Measurements from ENCODE around the gene SH3RF3.

The SH3RF3 gene

DNA sequence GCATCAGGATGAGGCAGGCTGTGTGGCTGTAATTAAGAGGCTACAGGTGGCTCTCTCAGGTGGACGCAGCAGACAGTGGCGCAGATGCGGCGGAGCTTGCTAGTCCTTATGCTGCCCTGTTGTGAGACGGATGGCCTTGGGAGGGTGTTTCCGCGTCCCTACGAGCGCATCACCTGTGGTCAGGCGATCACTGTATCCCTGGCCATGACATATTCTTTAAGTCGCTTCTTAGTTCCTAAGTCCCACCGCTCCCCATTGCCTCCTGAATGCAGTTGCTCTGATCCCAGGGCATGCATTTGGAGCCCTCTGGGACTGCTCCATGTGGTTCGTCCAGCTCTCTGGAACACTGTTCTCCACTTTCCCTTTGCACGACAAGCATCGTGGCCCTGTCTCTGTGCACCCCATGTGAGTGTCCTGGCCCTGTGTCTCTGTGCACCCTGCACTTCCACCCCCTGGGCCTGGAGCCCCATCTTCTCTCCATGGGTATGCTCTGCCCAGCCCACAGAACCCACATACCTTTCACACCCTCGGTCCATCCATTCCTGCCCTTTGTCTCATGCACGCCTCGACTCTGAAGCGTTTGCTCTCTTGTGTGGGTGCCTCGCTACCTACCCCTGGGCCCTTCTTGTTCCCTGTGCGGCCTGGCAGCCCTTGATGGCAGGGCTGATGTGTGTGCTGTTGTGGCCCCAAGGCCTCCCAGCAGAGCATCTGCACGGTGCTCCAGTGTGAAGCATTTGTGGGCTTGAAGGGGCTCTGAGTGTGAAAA is 74.4 kb downstream of the SH3RF3 start:
- no peak for DNase-seq (ENCODE audit: low spot score)

DNA sequence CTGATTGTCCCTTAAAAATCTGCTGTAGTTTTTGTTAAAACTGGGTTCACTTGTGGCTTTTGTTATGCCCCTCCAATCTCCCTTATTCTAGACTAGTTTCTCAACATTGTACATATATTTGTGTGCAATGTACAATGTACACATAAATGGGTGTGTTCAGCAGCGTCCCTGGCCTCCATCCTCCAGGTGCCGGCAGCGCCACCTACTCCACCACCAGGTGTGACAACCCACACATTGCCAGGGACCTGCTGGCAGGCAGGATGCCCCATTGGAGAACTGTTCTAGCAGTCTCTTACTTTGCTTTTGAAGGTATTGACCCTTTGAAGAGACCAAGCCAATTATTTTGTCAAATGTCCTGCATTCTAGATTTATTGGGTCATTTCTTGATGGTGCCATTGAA is 75.4 kb downstream of the SH3RF3 start:
- DNase-seq (ENCODE audit: low spot score), result no peak

DNA sequence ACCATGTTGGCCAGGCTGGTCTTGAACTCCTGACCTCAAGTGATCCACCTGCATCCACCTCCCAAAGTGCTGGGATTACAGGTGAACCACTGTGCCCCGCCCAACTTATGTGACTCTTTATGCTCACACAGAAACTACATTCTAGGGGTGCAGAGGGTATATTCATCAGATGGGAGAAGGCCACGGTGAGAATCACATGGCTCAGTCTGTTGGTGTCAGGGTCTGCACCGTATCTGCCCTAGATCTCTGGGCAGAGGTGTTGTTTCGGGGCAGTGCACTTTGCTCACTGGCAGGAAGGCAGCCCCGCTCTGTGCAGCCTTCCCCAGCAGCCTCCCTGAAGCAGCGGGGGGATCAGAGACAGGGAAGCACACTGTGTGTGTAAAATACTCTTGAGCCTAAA is 76.4 kb downstream of the SH3RF3 start:
- DNase-seq (ENCODE audit: low spot score), result no peak

DNA sequence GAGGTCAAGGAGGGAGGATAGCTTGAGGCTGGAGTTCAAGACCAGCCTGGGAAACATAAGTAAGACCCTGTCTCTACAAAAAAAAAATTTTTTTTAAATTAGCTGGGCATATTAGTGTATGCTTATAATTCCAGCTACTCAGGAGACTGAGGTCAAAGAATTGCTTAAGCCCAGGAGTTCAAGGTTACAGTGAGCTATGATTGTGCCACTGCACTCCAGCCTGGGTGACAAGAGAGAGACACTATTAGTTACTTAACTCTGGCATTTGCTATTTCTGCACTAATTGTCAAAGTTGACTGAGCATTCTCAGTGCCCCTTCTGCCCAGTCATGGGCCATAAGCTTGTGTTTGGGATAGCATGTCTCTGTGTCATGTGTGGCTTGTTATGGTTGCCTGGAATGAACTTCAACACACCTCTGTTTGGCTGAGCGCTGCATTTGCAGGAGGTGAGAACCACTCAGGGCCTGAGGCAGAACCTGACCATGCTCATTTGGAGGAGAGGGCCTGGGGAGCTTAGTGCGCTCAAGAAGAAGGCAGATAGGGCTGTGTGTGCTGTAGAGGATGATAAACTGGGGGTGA is 77.7 kb downstream of the SH3RF3 start:
- no peak for DNase-seq (ENCODE audit: low spot score)

DNA sequence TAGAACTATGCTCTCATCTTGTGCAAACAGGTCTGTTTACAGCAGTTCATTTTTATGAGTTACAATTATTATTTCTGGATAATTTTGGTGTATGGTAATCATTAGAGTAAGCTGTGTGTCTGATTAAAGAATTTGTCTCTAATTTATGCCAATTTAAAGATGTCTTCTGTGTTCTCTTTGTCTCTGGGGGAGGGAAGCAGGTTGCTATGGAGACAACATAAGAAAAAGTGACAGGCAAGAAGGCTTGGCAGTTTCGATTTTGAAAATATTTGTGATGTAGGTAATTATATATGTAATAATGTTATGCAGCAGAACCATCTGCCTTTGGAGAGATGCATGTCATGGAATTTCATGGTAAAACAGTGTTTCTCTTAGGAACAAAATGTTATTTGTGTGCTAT is 78.2 kb downstream of the SH3RF3 start:
- no peak for DNase-seq (ENCODE audit: low spot score)

DNA sequence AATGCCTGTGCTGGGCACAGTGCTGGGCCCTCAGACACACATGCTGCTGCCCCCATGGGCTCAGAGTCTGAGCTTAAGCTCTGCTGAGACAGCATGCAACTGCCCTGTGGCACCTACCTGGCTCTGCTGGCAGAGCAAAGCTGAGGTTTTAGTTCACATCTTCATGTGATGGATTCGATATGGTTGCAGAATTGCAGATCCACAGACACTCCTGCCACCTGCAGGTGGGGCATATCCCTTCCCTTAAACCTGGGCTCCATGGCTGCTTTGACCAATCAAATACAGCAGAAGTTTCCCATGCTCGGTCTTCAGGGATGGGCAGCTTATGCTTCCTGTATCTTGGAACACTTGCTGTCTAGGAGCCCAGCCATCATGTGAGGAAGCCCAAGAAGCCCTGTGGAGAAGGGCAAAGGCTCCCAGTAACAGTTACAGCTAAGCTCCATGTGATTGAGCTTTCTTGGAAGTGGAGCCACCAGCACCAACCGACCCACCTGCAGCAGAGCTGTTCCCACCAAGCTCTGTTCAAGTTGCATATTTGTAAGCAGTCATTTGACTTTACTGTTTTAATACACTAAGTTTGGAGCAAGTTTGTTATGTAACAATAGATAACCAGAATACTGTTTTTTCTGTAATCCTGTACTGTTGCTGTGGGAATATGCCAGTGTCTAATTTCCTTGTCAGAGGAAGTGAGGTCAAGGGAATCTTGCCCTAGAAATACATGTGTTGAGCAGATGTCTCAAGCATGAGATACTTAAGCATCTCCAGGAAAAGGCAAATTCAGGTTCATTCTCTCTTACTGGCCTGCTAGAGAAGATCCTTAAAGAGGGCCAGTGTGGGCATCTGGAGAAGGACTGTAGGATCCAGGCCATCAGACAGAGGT is 79.3 kb downstream of the SH3RF3 start:
- peak; percentile 69 for DNase-seq (ENCODE audit: low spot score)

DNA sequence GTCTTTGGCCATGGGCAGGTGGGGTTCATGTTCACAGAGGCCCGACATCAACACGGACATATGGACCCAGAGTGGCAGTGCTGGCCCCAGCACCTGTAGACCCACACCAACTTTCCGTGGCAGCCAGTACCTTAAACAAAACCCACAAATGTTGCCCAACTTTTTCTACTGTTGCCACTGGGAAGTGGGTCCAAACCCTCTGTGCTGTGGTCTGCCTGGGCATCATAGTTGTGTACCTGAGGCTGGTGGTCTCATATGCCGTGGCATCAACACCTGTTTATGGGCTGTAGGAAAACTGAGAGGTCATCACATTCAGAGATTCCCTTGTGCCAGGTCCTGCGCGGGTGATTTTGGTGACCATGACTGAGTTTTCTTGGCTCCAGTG is 79.9 kb downstream of the SH3RF3 start:
- no peak for DNase-seq (ENCODE audit: low spot score)

DNA sequence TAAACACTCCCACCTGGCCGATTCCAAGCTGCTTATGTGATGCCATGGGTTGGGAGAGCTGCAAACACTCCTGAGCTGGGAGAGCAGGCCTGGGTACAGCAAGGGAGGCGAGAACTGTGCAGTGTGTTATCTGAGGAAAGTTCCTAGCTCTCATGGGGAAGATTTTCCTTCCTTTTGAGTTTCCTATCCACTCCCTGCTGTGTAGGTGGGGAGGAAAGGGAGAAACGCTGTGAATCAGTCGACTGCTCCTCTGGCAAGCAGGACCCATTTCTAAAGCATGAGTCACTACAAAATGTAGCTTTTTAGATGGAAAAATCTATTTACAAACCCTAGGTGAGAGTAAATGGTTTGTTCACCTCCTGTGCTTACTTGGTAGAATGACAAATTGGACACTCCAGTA is 80.4 kb downstream of the SH3RF3 start:
- peak; percentile 83 for DNase-seq (ENCODE audit: low spot score)

DNA sequence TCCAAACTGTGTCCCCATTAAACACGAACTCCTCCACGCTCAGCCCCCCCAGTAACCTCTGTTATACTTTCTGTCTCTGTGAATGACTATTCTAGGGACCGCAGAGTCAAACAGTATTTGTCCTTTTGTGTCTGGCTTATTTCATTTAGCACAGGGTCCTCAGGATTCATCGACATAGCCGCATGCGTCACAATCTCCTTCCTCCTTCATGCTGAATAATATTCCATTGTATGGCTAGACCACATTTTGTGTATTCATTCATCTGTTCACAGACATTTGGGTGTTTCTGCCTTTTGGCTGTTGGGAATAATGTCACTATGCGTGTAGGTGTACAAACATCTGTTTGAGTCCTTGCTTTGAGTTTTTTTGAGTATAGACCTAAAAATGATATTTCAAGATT is 80.9 kb downstream of the SH3RF3 start:
- DNase-seq (ENCODE audit: low spot score), result no peak

DNA sequence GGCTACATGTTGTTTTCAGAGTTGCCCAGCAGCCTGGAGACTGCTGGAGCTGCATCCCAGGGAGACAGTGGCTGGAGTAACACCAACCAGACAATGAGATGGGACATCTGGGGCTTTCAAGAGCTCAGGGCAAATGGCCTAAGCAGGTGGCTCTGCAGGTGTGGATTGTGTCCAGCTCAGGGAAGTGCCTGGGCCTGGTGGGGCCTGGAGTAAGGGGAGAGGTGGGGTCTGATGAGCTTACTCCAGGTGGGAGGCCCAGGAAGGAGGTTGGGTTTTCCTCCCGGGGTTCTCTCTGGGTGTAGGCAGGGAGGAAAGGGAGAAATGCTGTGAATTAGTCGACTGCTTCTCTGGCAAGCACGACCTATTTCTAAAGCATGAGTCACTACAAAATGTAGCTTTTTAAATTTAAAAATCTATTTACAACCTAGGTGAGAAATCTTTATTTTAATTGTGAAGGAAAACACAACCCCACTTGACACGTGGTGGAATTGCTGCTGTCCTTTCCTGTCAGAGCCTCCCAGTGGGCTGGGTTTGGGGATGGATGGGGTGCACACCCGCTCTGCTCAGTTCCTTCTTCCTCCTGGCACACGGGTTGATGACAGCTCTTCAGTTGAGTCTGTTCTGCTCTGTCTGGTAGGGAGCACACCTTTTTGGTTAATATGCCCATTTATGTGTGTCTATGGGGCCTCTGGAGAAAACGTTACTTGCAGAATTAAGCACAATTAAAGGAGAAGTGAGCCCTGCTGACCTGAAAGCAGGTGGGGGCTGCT is 81.6 kb downstream of the SH3RF3 start:
- DNase-seq (ENCODE audit: low spot score), result peak; percentile 56

DNA sequence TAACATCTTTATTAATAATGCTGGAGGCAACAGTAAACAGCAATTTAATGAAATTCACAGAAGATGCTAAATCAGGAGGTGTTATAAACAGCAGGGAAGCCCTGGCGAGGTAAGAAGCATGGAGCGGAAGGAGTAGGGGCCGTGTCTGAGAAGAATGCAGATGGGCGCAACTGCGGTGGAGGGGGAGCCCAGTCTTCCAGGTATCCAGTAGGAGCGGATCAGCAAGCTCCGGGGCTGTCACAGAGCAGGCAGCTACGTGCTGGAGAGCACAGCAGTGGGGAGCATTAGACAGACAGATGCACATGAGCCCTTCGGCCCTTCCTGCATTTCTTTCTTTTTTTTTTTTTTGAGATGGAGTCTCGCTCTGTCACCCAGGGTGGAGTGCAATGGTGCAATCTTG is 82.3 kb downstream of the SH3RF3 start:
- no peak for DNase-seq (ENCODE audit: low spot score)

DNA sequence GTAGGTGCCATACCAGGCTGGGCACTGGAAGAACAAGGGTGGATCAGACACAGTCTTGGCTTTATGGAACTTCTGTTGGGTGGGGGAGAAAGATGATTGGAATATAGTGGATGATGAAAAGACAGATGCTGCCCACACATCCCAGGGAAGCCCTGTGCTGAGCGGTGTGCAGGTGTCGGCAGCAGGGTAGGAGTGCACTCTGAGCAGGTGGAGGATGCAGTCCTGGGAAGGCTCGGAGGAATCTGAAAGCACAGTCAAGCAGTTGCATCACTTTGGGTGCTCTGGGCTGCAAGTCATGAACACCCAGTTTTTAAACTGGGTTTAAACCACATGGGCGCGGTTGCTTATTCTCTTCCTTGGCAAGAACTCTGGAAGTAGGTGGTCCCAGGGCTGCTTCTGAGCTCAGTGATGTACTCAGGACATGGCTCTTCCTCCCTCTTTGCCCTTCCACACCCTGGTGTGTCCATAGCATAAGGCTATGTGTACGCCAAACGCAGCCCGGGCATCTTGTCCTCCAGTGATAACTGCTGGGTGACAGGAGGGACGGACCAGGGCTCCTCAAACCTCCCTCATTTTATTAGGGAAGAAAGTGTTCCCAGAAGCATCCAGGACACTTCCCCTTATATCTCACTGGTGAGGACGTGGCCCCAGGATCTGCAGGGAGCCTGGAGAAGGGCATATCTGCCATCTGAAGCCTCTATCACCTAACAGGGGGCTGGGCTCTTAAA is 84.0 kb downstream of the SH3RF3 start:
- DNase-seq (ENCODE audit: low spot score), result no peak

DNA sequence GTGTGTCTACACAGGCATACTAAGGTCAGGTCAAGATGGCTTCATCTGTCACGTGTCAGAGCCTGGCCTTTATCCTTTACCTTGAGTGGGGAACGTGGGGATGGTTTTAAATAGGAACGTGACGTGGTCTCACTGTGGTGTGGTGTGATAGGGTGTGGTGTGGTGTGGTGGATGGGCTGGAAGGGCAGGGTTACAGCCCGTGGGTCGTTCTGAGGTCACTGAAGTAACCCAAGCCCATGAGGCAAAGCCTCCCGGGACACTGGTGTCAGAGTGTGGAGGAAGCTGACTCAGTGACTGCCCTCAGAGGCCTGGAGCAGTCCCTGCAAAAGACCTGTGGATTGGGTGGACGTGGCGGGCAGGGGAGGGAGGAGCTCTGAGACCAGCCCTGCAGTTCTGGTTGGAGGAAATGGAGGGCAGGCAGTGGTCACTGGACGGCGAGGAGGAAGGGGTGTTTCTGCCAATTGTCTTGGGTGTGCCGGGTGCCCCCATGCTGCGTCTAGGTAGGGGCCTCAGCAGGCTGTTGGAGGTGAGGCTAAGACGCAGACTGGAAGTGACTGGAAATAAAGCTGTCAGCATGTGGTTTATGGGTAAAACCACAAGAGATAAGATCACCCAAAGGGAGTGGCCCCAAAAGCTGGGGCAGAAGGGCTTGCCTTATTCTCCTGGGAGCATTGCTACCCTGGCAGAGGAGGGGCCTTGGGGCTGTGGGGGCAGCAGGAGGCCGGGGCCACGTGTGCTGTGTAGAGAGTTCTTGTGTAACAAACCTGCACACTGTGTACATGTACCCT is 84.8 kb downstream of the SH3RF3 start:
- peak; percentile 62 for DNase-seq (ENCODE audit: low spot score)

DNA sequence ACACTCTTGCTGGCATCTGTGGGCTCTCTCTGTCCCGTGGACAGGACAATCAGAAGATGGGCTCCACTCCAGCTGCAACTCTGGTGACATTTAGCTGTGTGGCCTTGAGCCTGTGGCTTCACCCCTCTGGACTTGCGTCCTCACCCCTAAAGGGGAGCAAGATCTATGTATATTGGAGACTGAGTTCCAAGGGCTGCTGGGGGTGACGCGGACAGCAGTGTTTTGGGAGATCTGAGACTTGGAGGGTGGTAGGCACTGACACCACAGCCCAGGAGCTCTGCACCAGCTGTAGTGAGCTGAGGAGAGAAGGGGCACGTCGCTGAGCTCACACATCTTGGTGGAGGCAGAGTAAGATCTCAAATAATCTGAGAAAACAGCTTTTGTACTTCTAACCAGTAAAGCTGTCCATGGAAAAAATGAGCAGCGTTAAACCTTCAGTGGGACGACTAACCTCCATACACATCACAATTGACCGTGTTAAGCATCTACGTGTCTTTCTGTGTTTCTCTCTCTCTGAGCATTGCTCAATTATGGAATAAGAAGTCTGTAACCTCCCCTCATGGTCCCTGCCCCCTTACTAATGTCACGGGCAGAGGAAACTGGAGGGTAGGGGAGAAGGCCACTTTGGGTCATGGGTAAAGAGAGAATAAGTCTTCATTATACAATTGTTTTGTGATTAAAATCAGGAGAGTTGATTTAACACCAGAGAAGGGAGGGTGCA is 85.8 kb downstream of the SH3RF3 start:
- no peak for DNase-seq (ENCODE audit: low spot score)

DNA sequence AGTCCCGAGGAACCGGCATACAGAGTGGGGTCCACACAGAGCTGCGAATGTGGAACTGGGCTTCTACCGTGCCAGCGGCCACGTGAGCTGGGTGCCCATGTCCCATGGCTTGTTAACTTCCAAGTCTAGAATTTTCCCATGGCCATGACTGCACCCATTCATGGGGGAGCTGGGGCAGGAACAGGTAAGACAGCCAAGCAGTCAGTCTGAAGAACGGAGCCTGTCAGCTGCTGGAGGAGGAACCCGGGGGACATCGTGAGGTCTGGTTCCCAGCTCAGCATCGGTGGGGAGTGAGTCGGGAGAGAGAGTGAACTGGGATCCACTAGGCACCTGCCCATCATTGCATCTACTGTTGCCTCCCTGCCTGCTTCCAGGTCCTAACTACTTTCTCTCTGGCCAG is 86.9 kb downstream of the SH3RF3 start:
- no peak for DNase-seq (ENCODE audit: low spot score)

DNA sequence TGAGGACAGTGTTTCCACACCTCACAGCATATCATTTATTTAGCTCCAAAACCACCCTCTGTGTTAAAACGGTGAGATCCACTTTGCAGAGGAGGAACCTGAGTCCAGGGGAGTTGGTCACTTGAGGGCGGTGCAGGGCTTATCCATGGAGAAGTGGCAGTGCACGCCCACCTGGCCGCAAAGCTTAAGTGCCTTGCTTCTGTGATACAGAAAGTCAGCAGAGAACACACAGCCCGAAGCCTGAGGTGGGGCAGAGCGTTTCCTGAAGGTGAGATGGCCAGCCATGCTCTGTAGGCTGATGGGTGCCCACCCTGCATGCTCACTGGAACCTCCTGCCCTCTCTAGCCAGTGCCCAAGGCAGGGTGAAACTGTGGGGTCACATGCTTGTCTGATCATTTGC is 87.3 kb downstream of the SH3RF3 start:
- no peak for DNase-seq (ENCODE audit: low spot score)

DNA sequence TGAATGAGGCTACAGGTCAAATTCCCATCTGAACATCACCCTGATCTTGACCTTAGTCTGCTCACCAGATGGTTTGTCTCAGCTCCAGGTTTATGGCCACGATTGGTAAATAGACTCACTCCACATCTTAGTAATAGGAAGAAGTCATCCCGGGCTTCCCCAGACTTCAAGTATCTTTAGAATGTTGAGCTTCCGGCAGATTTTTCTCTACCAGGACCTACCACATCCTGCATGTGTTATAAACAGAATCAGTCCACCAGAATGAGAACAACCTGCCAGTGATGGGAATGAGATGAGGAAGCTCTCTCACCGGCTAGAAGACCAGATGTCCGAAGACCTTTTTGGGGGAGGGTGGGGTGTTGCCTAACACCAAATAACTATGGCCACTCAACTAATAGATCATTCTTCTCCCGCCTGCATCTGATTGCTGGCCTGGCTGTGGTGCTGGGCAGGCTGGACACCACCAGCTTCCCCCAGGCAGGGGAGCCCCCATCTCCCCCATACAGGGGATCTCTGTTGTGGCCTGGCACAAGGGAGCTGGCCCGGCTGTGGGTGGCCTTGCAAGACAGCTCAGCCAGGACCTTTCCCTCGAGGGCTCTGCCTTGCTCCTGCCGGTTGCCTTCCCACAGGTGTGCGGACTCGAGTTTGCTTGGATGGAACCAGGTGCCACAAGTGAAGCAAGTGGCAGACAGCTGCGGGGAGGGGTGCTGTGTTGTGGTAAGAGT is 88.5 kb downstream of the SH3RF3 start:
- peak; percentile 75 for DNase-seq (ENCODE audit: low spot score)

DNA sequence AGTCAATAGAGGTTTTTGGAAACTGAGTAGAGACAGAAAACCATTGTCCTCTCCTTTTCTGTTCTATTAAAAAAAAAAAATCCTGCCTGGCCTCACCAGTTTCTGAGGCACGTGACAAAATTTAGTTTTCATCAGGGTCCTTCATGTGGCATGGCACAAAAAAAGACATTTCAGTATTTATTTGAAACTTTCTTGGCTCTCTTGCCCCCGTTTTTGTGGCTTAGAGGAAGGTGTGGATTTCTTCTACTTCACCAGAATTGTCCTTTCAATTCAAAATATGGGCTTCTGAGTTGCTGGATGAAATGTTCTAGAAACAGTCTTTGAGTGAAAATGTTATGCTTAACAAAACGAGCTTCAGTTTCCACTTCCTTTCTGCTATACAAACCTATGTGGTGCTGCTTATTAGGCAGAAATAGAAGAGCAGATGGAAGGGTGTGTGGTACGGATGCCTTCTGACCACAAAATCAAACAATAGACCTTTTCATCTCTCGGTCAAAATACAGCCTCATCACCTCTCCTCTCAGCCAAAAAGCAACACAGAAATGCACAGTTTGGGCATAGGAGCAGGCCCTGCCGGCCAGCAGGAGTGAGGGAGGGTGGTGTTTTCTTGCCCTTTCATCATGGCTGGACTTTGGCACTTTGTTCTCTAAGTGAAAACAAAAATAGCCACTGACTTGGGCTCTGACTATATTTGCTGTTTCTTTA is 89.2 kb downstream of the SH3RF3 start:
- no peak for DNase-seq (ENCODE audit: low spot score)

DNA sequence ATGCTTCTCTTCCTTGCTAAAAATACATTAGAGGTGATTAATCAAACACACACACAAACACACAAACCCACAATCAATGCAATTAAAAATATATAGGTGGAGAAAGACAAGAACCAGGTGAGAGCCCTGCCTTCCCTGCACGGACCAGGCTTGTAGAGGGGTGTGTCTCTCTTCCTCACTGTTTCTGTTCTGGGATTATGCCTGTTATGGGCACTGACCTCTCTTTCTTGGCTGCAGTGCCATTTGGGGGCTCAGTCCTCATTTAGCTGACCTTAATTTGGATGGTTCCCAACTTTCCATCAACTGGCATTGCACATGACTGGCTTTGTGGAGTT is 89.8 kb downstream of the SH3RF3 start:
- DNase-seq (ENCODE audit: low spot score), result no peak

Measured in AG08395 (cell line).